Skeletal muscle satellite cell (primary cell): ENCODE data around the gene MMP24.
A peak's percentile ranks its signal among the peaks of the same experiment; 100 is the strongest.

Experiments used
- H3K27me3 ChIP-seq: 2 replicates; pipeline ENCODE4 v1.7.0; 2013; ENCODE audit warnings: low read length; ENCODE audit not compliant: control insufficient read depth, insufficient read depth
- H3K36me3 ChIP-seq: 2 replicates; pipeline ENCODE4 v1.7.0; 2013; ENCODE audit warnings: mild to moderate bottlenecking, control low read depth, low read length; ENCODE audit not compliant: insufficient read depth
- H3K4me1 ChIP-seq: 2 replicates; pipeline ENCODE4 v1.7.0; 2013; ENCODE audit warnings: low read length; ENCODE audit not compliant: control insufficient read depth, insufficient read depth
- H3K4me2 ChIP-seq: 2 replicates; pipeline ENCODE4 v1.7.0; 2013; ENCODE audit warnings: mild to moderate bottlenecking, low read length
- H3K4me3 ChIP-seq: 2 replicates; pipeline ENCODE4 v1.7.0; 2013; ENCODE audit warnings: low read length
- H3K9ac ChIP-seq: 2 replicates; pipeline ENCODE4 v1.7.0; 2013; ENCODE audit warnings: mild to moderate bottlenecking, low read depth, low read length, moderate library complexity
- H3K9me3 ChIP-seq: replicated peaks from 2 replicates; pipeline ENCODE4 v1.7.0; 2013; ENCODE audit warnings: mild to moderate bottlenecking, control low read depth, low read length

MMP24 gene

DNA sequence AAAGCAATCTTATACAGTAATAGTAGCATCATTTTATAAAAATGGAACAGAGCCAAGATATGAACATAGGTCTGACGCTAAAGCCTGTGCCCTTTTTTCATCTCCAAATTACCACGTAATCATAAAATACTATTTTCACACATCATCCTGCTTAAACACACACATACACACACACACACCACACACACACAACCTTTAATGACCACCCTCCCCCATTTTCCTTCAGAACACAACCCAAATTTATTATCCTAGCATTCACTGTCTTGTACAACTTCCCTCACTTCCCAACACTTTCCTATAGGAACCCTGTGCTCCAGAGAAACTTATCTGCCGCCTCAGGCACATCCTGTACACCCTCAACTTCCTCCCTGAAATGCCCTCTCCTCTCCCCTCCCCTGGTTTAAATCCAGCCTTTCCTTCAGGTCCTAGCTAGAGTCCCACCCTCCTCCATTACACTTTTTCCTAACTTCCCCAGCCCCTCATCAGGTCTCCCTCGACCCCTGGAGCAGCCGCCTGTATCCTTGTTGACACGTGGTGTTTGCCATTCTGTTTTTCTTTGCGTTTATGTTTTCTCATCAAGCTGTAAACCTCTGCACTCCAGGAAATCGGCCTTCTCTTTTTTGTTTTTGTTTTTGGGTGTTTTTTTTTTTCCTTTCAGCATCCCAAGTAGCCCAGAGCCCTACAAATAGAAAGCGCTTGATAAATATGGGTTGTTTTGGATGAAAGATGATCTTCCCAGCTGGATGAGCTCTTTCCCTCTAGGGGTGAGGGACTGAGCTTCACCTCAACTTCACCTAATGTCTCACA, 968 bp upstream of the MMP24 start:
- H3K27me3 ChIP-seq: peaks cover 36% of the 10 kb centered on the region
- H3K4me3 ChIP-seq: no peak overlapping the region
- peaks cover 3% of the 10 kb centered on the region for H3K4me1 ChIP-seq

GRCh38 chr20:35226884-35227681, 593 bp downstream of the MMP24 start:
- Histone ChIP-seq H3K4me3 (peak overlapping the region; percentile 58), H3K4me2 (peak overlapping the region; percentile 79), H3K9ac (no peak overlapping the region), H3K4me1 (peaks cover 3% of the 10 kb centered on the region), H3K9me3 (no peaks in the 10 kb centered on the region), H3K36me3 (no peaks in the 10 kb centered on the region), H3K27me3 (peaks cover 36% of the 10 kb centered on the region)

More for the DNA sequence above, 968 bp upstream of the MMP24 start:
- Histone ChIP-seq H3K9ac (no peak overlapping the region), H3K36me3 (no peaks in the 10 kb centered on the region), H3K9me3 (no peaks in the 10 kb centered on the region), H3K4me2 (no peak overlapping the region)

- no peaks in the 10 kb centered on the region for H3K9me3 ChIP-seq
- H3K9ac ChIP-seq: no peak overlapping the region
- H3K4me2 ChIP-seq: no peak overlapping the region
- H3K36me3 ChIP-seq: no peaks in the 10 kb centered on the region
- H3K27me3 ChIP-seq: peaks cover 12% of the 10 kb centered on the region
- peaks cover 4% of the 10 kb centered on the region for H3K4me1 ChIP-seq
- H3K4me3 ChIP-seq: no peak overlapping the region
These were observed 6.1 kb downstream of the MMP24 start for GRCh38 chr20:35232575-35232974.

- peaks cover 9% of the 10 kb centered on the region for H3K27me3 ChIP-seq
- no peak overlapping the region for H3K9ac ChIP-seq
- H3K4me1 ChIP-seq: peaks cover 4% of the 10 kb centered on the region
- no peak overlapping the region for H3K4me3 ChIP-seq
- no peak overlapping the region for H3K4me2 ChIP-seq
- H3K36me3 ChIP-seq: no peaks in the 10 kb centered on the region
- no peaks in the 10 kb centered on the region for H3K9me3 ChIP-seq
These were observed 9.4 kb downstream of the MMP24 start for GRCh38 chr20:35235881-35236280.

- no peak overlapping the region for H3K4me2 ChIP-seq
- no peak overlapping the region for H3K4me3 ChIP-seq
- peaks cover 12% of the 10 kb centered on the region for H3K27me3 ChIP-seq
- no peaks in the 10 kb centered on the region for H3K36me3 ChIP-seq
- H3K9me3 ChIP-seq: no peaks in the 10 kb centered on the region
- no peak overlapping the region for H3K9ac ChIP-seq
- H3K4me1 ChIP-seq: peaks cover 4% of the 10 kb centered on the region
These were observed 11.0 kb downstream of the MMP24 start for GRCh38 chr20:35237486-35237885.

DNA sequence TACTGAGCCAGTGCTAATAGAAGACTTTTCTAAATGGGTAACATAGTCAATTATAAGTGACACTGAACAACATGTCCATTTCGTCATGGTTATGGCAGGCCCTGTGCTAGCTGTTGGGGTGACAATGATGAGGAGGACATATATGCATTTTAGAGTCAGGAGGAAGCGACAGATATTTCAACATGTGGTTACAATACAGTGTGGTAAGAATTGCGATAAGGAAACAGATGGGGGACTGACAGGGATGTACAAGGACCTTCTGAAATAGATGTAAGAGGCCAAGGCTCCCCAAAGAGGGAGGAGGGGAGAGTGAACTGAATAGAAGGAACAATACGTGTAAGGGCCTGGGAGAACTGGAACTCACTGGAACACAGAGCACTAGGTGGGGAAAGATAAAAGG, 11.7 kb downstream of the MMP24 start:
- no peak overlapping the region for H3K9ac ChIP-seq
- H3K4me1 ChIP-seq: no peaks in the 10 kb centered on the region
- H3K4me3 ChIP-seq: no peak overlapping the region
- no peaks in the 10 kb centered on the region for H3K36me3 ChIP-seq
- peaks cover 14% of the 10 kb centered on the region for H3K27me3 ChIP-seq
- H3K4me2 ChIP-seq: no peak overlapping the region
- H3K9me3 ChIP-seq: no peaks in the 10 kb centered on the region

DNA sequence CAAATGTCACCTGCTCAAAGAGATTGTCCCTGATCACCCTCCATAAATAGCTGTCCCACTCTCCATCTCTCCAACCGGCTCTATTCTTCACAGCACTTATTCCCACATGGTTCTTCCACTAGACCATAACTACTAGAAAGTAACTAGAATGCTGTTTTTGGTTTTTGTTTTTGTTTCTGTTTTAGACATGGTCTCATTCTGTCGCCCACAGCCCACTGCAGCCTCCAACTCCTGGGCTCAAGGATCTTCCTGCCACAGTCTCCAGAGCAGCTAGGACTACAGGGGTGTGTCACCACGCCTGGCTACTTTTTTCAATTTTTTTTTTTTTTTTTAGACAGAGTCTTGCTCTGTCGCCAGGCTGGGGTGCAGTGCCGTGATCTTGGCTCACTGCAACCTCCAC, 12.2 kb downstream of the MMP24 start:
- H3K9ac ChIP-seq: no peak overlapping the region
- peaks cover 14% of the 10 kb centered on the region for H3K27me3 ChIP-seq
- no peak overlapping the region for H3K4me3 ChIP-seq
- H3K36me3 ChIP-seq: no peaks in the 10 kb centered on the region
- no peaks in the 10 kb centered on the region for H3K9me3 ChIP-seq
- H3K4me1 ChIP-seq: no peaks in the 10 kb centered on the region
- H3K4me2 ChIP-seq: no peak overlapping the region

DNA sequence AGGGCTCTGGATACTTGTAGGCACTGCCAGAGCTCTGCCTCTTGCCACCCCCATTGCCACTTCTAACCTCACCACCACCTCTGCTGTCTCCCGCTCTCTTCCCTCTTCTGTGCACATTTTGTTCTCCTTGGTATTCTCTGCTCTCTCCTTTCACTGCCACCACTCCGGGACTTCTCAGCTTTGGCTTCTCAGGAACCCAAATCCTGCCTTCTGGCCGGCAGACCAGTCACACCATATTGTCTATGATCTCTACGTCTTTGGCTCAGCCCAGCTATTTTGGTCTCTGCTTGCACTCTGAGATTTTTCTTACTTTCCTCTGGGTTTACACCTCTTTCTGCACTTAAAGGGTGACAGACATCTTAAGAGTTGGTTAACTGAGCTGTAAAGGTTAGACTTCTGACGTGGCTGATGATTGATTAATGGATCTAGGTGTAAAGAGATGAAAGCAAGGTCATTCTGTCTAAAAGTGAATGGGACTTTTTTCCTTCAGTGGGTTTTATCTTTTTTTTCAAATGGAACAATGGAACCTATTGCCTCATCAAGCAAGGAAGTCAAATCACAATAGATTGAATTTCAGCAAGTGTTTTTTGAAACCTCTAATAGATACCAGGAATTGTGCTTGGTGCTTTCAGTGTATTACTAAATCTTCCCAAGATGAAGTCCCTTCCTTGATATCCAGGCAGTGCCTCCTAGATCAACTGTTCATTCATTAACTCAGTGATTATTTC, 13.8 kb downstream of the MMP24 start:
- Histone ChIP-seq H3K36me3 (no peaks in the 10 kb centered on the region), H3K4me2 (no peak overlapping the region), H3K9me3 (no peaks in the 10 kb centered on the region), H3K27me3 (peaks cover 14% of the 10 kb centered on the region), H3K4me1 (no peaks in the 10 kb centered on the region), H3K4me3 (no peak overlapping the region), H3K9ac (no peak overlapping the region)

DNA sequence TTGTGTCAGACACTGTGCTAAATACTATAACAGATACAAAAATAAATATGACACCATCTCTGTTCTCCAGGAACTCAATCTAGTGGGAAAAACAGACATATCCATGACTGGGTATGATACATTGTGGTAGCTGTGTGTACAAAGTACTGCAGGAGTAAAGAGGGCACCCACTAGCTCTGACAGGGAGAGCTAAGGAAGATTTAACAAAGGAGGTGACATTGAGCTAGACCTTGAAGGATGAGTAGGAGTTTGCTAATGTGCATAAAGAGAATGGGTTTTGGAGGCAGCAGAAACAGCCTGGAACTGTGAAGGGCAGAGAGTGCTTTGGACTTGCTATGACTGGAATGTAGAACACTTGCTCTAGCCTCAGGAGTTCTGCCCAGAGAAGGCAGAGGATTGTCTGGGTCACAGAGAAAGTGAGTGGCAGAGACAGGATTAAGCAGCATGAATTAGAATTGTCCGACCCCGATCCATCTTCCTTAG, 14.4 kb downstream of the MMP24 start:
- Histone ChIP-seq H3K4me2 (no peak overlapping the region), H3K9ac (no peak overlapping the region), H3K36me3 (no peaks in the 10 kb centered on the region), H3K4me3 (no peak overlapping the region), H3K9me3 (no peaks in the 10 kb centered on the region), H3K27me3 (peaks cover 14% of the 10 kb centered on the region), H3K4me1 (no peaks in the 10 kb centered on the region)

DNA sequence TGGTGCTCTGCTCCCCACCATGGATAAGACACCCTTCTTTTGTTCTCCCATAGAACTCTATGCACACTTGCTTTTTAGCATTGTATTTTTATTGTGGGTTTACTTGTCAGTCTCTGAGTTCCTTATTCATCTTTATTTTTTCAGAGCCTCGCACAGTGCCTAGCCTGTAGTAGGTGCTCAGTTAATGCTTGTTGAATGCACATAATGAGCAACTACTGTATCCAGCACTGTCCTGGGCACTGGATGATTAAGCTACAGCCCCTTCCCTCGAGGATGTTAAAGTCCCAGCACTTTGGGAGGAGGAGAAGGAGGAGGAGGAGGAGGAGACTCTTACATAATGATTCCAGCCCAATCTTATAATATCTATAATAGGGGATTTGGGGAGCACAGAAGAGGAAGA, 16.8 kb downstream of the MMP24 start:
- no peak overlapping the region for H3K9ac ChIP-seq
- peaks cover 14% of the 10 kb centered on the region for H3K27me3 ChIP-seq
- no peaks in the 10 kb centered on the region for H3K36me3 ChIP-seq
- H3K9me3 ChIP-seq: no peaks in the 10 kb centered on the region
- no peaks in the 10 kb centered on the region for H3K4me1 ChIP-seq
- no peak overlapping the region for H3K4me3 ChIP-seq
- no peak overlapping the region for H3K4me2 ChIP-seq

DNA sequence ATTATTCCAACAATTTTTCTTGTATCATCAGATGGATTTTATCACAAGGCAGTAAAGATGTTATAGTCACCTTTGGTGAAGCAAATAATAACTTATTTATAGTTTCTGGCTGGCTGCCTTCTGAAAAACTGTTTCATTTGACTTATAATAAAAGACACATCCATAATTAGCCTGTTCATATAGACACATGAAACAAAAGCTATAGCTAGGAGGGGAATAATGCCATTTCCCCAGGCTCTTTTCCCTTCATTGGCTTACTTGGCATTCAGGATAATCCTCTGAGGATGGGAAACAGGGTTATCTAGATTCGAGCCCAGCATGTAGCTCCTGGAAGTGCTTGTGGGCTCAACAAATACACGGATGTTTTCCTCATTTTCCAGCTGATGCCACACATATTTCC, 17.5 kb downstream of the MMP24 start:
- Histone ChIP-seq H3K9me3 (no peaks in the 10 kb centered on the region), H3K27me3 (peaks cover 14% of the 10 kb centered on the region), H3K36me3 (no peaks in the 10 kb centered on the region), H3K4me3 (no peak overlapping the region), H3K4me1 (no peaks in the 10 kb centered on the region), H3K4me2 (no peak overlapping the region), H3K9ac (no peak overlapping the region)
